Lower lobe of right lung (tissue), 2 donors: Measurements from ENCODE around the gene NACC2. TPM values are rescaled to one million over a fixed set of nuclear protein-coding genes. Genes with fewer than 3 reads are reported as not detected.

Source experiments
- ATAC-seq, 2 donors: fragments of 200-7000 bp; cut with Tn5 transposase; one replicate each; pipeline ENCODE4 v1.9.1; 2020 to 2022; ENCODE audit warnings: mild to moderate bottlenecking in 2 of 2, moderate library complexity in 2 of 2
- DNase-seq: peaks from one replicate; pipeline ENCODE4 v3.0.0-alpha.2; 2020
- H3K27ac ChIP-seq: fragments of 200-600 bp; one replicate; pipeline ENCODE4 v1.8.0; 2022
- H3K27me3 ChIP-seq: fragments of 200-600 bp; one replicate; pipeline ENCODE4 v1.8.0; 2022; ENCODE audit warnings: low read depth
- H3K36me3 ChIP-seq: fragments of 200-600 bp; one replicate; pipeline ENCODE4 v1.8.0; 2022; ENCODE audit warnings: mild to moderate bottlenecking
- H3K4me1 ChIP-seq: fragments of 200-600 bp; one replicate; pipeline ENCODE4 v1.8.0; 2022
- H3K4me3 ChIP-seq: fragments of 200-600 bp; one replicate; pipeline ENCODE4 v1.8.0; 2022; ENCODE audit warnings: mild to moderate bottlenecking
- H3K9me3 ChIP-seq: fragments of 200-600 bp; one replicate; pipeline ENCODE4 v1.8.0; 2022
- CTCF ChIP-seq: fragments of 200-600 bp; IDR thresholded peaks from one replicate; pipeline ENCODE4 v1.8.0; 2022; ENCODE audit warnings: antibody characterized with exemption, mild to moderate bottlenecking
- intact Hi-C: fragments of 100-400 bp; cut with DNase I; formaldehyde crosslinking; loops from one replicate; pipeline ENCODE4 v1.11.0; 2022
- total RNA-seq: library from RNA; stranded (reverse); fragmentation: NEBNext Ultra II Directional; extraction: Animal tissue kit (Norgen Biotek cat#: 25700); gene quantifications from one replicate; pipeline ENCODE4 v1.2.1, GENCODE V29; 2021
- donor health status: DM: no; HTN: yes; CAD: no; lungs with severe emphysema.

NACC2 gene
- total RNA-seq, 1 donor from 2014 or later, result 27.0 TPM

- Histone ChIP-seq H3K27me3 (peaks cover 61% of the 10 kb centered on the region), H3K4me3 (no peak overlapping the region), H3K27ac (no peak overlapping the region), H3K4me1 (peaks cover 7% of the 10 kb centered on the region), H3K9me3 (no peaks in the 10 kb centered on the region), H3K36me3 (no peaks in the 10 kb centered on the region)
- DNase-seq (no peak), ATAC-seq (no peak)
- intact Hi-C loops, result no loop called here
- no peak for TF ChIP-seq CTCF
These were observed 42.5 kb upstream of the NACC2 start for GRCh38 chr9:136137321-136138265.

GRCh38 chr9:136136127-136136925, 41.2 kb upstream of the NACC2 start:
- Histone ChIP-seq H3K27ac (no peak overlapping the region), H3K4me1 (peaks cover 7% of the 10 kb centered on the region), H3K27me3 (peaks cover 65% of the 10 kb centered on the region), H3K36me3 (no peaks in the 10 kb centered on the region), H3K4me3 (no peak overlapping the region), H3K9me3 (no peaks in the 10 kb centered on the region)
- intact Hi-C loops, result no loop called here
- DNase-seq (no peak), ATAC-seq (no peak)
- no peak for TF ChIP-seq CTCF

GRCh38 chr9:136135326-136136126, 40.4 kb upstream of the NACC2 start:
- Histone ChIP-seq H3K27me3 (peaks cover 69% of the 10 kb centered on the region), H3K9me3 (no peaks in the 10 kb centered on the region), H3K36me3 (no peaks in the 10 kb centered on the region), H3K4me3 (no peak overlapping the region), H3K27ac (no peak overlapping the region), H3K4me1 (peaks cover 7% of the 10 kb centered on the region)
- ATAC-seq (no peak), DNase-seq (no peak)
- intact Hi-C loops, result no loop called here
- no peak for TF ChIP-seq CTCF

- Histone ChIP-seq H3K27me3 (peaks cover 73% of the 10 kb centered on the region), H3K4me3 (no peak overlapping the region), H3K27ac (no peak overlapping the region), H3K36me3 (no peaks in the 10 kb centered on the region), H3K4me1 (peaks cover 7% of the 10 kb centered on the region), H3K9me3 (no peaks in the 10 kb centered on the region)
- no peak for ATAC-seq
- intact Hi-C loops, result no loop called here
- TF ChIP-seq CTCF, result no peak
- no peak for DNase-seq
These were observed 38.9 kb upstream of the NACC2 start for GRCh38 chr9:136133959-136134484.
